Fibroblast of skin of left biceps (primary cell): ENCODE results near the gene SCYGR1.
A peak's percentile ranks its signal among the peaks of the same experiment; 100 is the strongest.
"Not testable (repeated sequence)": the region's sequence is repeated elsewhere in the genome, so short reads cannot be mapped to it uniquely, and the experiment has no call there.

Experiments used
- DNase-seq, 2 experiments: peaks; one replicate each; pipeline ENCODE4 v3.0.0-alpha.2; 2013; ENCODE audit warnings: low read depth in 2 of 2

SCYGR1 gene

GRCh38 chr2:227370791-227371312 lies 16.9 kb downstream of the SCYGR1 start:
- DNase-seq = peak; percentile 48 to 51

DNA sequence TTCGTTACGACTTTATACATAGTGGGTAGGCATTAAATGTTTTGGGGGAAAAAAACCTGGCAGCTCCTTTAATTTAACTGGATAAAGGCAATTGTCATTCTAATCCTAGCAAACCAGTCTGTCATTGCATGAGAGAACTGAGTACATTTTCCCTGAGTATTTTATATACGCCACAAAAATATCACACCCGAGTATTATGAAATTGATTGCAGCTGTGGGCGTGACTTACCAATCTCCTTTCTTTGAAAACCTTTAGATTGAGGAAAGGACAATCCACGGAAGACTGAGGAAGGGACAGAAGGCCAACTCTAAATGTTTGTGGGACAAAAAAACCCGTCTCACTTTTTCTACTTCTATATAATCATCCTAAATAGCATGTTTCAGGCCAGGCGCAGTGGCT lies 17.7 kb downstream of the SCYGR1 start:
- DNase-seq = no peak

DNA sequence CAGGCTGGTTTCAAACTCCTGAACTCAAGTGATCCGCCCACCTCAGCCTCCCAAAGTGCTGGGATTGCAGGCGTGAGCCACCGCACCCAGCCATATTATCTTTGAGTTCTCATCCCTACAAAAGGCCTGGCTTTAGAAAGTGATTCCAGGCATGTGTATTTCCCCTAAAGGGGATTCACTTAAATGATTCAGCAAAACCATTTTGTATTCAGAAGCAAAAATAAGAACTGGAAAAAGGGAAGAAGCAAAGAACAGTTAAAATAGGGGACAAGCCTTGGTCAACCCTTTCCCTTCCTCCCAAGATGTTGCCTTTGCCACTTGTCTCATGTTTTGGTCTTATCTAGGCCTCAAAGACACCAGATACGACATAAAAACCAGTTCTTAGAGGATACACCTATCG lies 19.2 kb downstream of the SCYGR1 start:
- no peak for DNase-seq

- no peak for DNase-seq
These were observed 20.3 kb downstream of the SCYGR1 start for GRCh38 chr2:227367427-227367795.

- no peak for DNase-seq
These were observed 20.9 kb downstream of the SCYGR1 start for GRCh38 chr2:227366769-227367426.

GRCh38 chr2:227365833-227366232 lies 21.9 kb downstream of the SCYGR1 start:
- no peak for DNase-seq

DNA sequence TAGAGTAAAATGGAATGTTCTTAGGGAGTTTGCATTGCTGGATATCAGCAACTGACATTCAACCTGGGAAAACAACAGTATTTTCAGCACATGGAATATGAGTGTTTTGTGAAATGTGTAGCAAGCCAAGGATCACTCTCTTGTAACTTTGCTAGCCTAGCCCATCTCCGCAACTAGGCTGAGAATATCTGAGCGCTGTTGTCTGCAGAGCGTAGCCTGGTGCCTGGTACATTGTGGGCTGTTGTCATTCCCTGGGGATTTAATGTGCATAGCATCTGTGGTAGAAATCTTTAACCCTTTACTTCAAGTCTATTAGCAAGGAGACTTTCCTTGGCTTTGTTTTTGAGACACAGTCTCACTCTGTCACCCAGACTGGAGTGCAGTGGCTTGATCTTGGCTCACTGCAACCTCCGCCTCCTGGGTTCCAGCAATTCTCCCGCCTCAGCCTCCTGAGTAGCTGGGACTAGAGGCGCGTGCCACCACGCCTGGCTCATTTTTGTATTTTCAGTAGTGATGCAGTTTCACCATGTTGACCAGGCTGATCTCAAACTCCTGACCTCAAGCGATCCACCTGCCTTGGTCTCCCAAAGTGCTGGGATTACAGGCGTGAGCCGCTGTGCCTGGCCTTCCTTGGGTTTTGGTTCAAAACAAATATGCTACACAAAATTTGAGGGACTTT lies 23.0 kb downstream of the SCYGR1 start:
- not testable (repeated sequence) for DNase-seq

- DNase-seq = no peak
These were observed 24.0 kb downstream of the SCYGR1 start for GRCh38 chr2:227363756-227364155.

DNA sequence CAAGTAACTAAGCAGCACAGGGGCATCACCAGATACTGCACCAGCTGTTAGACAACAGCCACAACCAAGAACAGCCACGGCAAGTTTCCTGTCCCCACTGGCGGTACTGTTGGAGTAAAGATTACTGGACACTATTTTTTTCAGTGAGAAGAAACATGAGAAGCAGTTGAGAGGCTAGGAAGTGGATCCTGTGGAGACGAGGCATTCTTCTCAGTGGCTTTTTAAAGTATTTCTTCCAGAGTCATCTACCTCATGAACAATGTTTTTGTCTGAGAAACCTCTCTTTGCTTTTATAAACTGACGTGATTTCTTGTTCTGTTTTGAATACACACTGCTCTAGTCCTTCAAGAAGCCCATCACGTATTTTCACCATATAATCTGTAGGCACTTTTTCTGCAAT lies 27.4 kb downstream of the SCYGR1 start:
- no peak for DNase-seq

DNA sequence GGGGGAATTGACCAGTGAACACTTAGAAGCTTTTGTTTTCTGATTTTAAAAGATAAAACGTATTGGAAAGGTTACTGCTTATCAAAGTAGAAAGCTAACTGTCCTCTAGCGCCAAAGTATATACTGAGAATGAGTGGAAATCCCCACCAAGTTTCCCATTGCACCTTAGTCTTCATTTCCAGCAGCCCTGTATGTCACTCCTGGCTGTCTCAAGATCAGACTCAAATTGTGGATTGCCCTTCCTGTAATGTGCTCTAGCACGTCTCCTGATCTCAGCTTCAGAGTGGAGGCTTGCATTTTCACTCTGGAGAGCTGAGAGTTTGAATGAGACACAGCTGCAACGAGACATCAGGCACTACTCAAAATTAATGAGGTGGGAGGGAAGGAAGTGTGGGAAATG lies 36.1 kb downstream of the SCYGR1 start:
- DNase-seq = no peak

- no peak for DNase-seq
These were observed 37.6 kb downstream of the SCYGR1 start for GRCh38 chr2:227349989-227350612.

GRCh38 chr2:227348324-227348723 lies 39.4 kb downstream of the SCYGR1 start:
- no peak for DNase-seq

DNA sequence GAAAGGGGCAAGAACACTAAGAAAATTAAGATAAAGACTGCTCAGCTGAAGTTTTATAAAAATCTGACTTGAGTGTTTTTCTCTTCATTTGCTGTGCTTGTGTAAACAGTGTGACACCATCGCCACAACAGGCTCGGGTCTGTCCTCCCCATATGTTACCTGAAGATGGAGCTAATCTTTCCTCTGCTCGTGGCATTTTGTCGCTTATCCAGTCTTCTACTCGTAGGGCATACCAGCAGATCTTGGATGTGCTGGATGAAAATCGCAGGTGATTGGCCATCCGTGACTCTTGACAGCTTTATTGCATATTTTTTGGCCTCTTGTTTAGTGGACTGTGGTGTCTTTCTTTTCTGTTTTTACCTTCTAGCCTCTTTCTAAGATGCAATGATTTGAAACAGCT lies 40.6 kb downstream of the SCYGR1 start:
- DNase-seq = no peak

DNA sequence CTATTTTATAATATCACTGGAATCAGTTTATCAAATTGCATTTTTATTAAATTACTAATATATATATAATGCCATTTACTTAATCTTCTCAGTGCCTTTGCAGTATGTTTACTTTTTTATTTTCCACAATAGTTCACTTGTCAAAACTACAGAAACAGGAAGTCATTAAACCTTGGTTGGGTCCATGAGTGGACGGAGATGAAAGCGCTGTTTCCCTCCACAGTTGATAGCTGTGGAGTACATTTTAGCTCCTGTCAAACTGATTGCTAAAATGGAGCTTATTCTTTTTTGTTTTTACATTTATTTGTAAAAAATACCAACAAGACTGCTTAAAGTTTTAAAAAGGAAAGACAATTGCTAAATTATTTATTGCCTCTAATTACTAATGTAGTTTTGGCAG lies 43.5 kb downstream of the SCYGR1 start:
- no peak for DNase-seq

GRCh38 chr2:227341553-227341952 lies 46.2 kb downstream of the SCYGR1 start:
- DNase-seq = no peak

DNA sequence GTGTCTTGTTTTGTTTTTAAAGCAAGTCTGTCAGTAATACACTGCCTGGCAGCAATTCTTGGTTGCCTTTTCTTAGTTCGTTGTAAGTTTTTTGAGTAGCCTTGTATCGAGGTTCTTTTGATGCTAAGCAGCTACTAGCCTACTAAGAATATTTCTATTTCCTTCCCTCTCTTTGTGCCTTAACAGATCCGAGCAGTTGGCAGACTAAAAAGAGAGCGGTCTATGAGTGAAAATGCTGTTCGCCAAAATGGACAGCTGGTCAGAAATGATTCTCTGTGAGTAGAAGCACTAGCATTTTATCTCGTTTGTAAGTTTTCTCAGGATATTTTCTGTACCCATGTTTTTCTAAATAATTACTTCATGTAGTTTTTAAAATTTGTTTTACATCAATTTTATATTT lies 47.6 kb downstream of the SCYGR1 start:
- no peak for DNase-seq

- no peak for DNase-seq
These were observed 48.6 kb downstream of the SCYGR1 start for GRCh38 chr2:227339098-227339599.
